Mammary epithelial cell (primary cell): ENCODE measurements around the gene ADGRV1.

Experiments used
- CTCF ChIP-seq, 2 donors: IDR thresholded peaks in 1 of 2; conservative IDR thresholded peaks in 1 of 2; 2 replicates each; pipeline ENCODE4 v1.5.1; 2011 to 2012; ENCODE audit warnings: inconsistent platforms in 2 of 2, low read length in 2 of 2, mild to moderate bottlenecking in 2 of 2, control low read depth in 1 of 2, low read depth in 1 of 2; ENCODE audit not compliant: insufficient read depth in 1 of 2; ENCODE audit errors: extremely low read depth in 1 of 2
- EZH2 ChIP-seq: IDR thresholded peaks from 2 replicates; pipeline ENCODE4 v1.6.1; 2012; ENCODE audit warnings: low read length, inconsistent platforms, borderline replicate concordance

- TF ChIP-seq CTCF (conservative IDR thresholded peaks at IDR 0.05 in 1 of 2, IDR thresholded peaks at IDR 0.05 in 1 of 2; ENCODE audit: extremely low read depth in 1 of 2, insufficient read depth in 1 of 2, low read depth in 1 of 2, low read length in 2 of 2), result no peak
- no peak for TF ChIP-seq EZH2
These were observed 556.1 kb downstream of the ADGRV1 start for GRCh38 chr5:91114658-91115057.
